NB4 (cell line): ENCODE results near the gene ADAMTS5.

Experiments
- DNase-seq: peaks from one replicate; pipeline ENCODE4 v3.0.0; 2010; ENCODE audit warnings: low read depth
- H3K4me3 ChIP-seq: one replicate; pipeline ENCODE4 v1.5.1; 2011; ENCODE audit warnings: mild to moderate bottlenecking, low read depth, low read length, moderate library complexity
- MYC ChIP-seq: IDR thresholded peaks from 2 replicates; pipeline ENCODE4 v1.6.1; 2011; ENCODE audit warnings: low read depth, low read length
- POLR2A ChIP-seq: IDR thresholded peaks from 2 replicates; pipeline ENCODE4 v1.6.1; 2011; ENCODE audit warnings: mild to moderate bottlenecking; ENCODE audit not compliant: insufficient read length; ENCODE audit errors: extremely low read depth
- TF ChIP-seq, protein P1 (sequence below): IDR thresholded peaks from one replicate; pipeline ENCODE4 v1.5.1; 2012; ENCODE audit warnings: low read depth, low read length
- TF ChIP-seq, protein P2 (sequence below): IDR thresholded peaks from 2 replicates; pipeline ENCODE4 v1.6.1; 2011; ENCODE audit warnings: low read depth, low read length

The ADAMTS5 gene

DNA sequence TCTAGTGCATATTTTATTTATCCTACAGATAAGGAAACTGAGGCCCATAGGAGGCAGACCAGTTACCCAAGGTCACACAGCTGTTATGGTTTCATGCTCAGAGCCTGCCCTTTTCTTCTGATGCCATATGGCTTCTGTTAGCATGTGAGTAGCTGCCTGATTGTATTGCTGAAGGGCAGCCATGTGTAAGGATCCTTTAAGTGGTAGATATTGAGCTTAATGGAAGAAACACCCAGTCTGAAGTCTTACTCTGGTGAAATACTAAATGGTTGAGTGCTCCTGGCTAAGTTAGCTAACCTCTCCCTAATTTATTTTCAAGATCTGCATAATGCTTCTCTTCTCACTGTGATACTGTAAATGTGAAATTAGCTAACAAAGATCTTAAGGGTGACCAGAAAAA lies 30.9 kb downstream of the ADAMTS5 start:
- no peak for DNase-seq
- no peak overlapping the region for H3K4me3 ChIP-seq
- TF ChIP-seq, protein P1, sequence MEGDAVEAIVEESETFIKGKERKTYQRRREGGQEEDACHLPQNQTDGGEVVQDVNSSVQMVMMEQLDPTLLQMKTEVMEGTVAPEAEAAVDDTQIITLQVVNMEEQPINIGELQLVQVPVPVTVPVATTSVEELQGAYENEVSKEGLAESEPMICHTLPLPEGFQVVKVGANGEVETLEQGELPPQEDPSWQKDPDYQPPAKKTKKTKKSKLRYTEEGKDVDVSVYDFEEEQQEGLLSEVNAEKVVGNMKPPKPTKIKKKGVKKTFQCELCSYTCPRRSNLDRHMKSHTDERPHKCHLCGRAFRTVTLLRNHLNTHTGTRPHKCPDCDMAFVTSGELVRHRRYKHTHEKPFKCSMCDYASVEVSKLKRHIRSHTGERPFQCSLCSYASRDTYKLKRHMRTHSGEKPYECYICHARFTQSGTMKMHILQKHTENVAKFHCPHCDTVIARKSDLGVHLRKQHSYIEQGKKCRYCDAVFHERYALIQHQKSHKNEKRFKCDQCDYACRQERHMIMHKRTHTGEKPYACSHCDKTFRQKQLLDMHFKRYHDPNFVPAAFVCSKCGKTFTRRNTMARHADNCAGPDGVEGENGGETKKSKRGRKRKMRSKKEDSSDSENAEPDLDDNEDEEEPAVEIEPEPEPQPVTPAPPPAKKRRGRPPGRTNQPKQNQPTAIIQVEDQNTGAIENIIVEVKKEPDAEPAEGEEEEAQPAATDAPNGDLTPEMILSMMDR, result no peak
- TF ChIP-seq, protein P2, sequence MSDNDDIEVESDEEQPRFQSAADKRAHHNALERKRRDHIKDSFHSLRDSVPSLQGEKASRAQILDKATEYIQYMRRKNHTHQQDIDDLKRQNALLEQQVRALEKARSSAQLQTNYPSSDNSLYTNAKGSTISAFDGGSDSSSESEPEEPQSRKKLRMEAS, result no peak
- TF ChIP-seq POLR2A (no peak), MYC (no peak)

DNA sequence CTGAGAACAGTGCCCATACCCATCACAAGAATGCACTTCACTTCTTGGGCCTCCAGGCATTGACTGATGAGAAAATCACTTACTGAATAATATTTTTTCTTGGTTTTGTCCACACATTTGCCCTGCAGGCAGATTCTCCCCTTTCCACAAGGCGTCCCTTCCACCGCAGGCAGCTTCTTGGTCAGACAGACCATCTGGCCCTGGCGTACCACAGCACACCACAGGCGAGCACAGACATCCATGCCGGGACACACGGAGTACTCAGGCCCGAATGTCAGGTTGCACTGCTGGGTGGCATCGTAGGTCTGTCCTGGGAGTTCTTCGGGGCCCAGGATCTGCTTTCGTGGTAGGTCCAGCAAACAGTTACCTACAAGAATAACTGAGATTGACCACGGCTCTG lies 32.5 kb downstream of the ADAMTS5 start:
- no peak overlapping the region for H3K4me3 ChIP-seq
- TF ChIP-seq MYC (no peak), POLR2A (no peak)
- TF ChIP-seq, protein P1, result no peak
- TF ChIP-seq, protein P2, result no peak
- no peak for DNase-seq

DNA sequence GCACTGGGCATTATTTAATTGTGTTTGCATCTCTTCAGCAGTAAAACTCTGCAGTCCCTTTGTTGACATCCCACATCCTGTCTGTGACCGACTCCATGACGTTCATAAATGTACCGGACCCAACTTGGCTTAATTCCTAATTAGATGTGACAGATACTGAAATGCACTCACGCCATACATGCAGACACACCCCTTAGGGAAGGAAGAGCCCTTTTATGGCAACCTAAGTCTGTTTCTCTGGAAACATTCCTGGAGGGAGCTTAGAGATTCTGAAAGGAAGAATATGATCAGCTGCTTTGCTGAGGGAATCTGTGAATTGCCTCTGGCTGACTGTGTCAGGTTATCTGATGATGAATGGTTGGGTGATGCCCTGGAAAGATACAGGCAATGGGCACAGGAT lies 33.4 kb downstream of the ADAMTS5 start:
- H3K4me3 ChIP-seq, result no peak overlapping the region
- TF ChIP-seq, protein P2, result no peak
- TF ChIP-seq MYC (no peak), POLR2A (no peak)
- TF ChIP-seq, protein P1, result no peak
- DNase-seq, result no peak

DNA sequence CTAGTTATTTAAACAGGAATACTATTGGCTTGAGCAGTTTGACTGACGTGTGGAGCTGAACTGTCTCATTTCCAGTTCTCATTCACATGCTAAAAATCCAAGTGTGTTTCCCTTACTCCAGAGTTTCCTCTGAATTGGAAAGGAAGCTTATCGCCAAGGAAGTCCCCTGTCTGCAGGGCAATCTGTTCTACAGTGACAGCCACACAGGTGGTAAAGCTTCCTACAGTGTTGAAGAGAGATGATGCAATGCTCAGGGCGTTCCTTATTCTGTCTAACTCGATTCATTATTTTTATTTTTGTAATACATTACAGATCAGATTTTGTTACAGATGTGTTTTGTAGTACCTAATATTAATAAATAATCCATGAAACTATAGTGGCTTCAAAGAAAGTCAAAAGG lies 41.3 kb downstream of the ADAMTS5 start:
- no peak for DNase-seq
- H3K4me3 ChIP-seq, result no peak overlapping the region
- TF ChIP-seq MYC (no peak), POLR2A (no peak)
- TF ChIP-seq, protein P2, result no peak
- TF ChIP-seq, protein P1, result no peak

DNA sequence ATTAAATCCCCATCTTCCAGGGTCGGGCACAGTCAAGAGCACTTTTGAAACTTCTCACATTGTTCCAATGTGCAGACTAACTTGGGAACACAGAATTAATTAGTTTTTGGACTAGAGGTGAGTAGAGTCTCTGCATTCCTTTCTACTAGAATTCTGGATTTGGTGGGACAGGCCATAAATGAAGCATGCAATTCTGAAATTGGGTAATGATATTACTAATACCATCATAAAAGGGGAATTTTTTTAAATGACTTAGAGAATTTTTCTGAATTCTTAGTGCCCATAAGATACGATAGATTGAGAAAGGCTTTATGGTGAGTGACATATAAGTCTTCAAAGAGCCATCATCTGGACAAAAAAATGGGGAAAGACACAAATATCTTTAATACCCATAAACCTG lies 41.8 kb downstream of the ADAMTS5 start:
- no peak overlapping the region for H3K4me3 ChIP-seq
- TF ChIP-seq, protein P1, result no peak
- no peak for TF ChIP-seq MYC
- TF ChIP-seq, protein P2, result no peak
- TF ChIP-seq POLR2A, result no peak
- no peak for DNase-seq

DNA sequence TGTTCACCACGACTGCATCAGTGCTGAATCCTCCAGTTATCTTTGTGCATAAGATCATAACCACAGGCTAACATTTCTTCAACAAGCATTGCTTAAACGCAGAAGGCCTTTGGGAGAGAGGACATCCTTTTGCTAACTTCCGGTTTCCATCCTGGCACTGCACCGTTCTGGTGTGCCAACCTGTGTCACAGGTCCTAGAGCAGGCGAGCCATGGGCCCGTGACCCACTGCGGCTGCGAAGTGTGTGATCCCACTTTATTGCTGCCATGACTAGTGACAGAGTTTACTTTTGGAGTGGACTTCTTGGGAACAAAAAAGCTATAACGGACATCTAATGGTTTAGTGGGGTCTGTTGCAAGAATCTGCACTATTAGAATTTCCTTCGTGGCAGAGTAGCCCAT lies 42.9 kb downstream of the ADAMTS5 start:
- TF ChIP-seq MYC, result no peak
- TF ChIP-seq, protein P1, result no peak
- TF ChIP-seq, protein P2, result no peak
- no peak for TF ChIP-seq POLR2A
- no peak overlapping the region for H3K4me3 ChIP-seq
- no peak for DNase-seq
